ENCODE results near the gene CES2. TPM values are rescaled to one million over a fixed set of nuclear protein-coding genes. Genes with fewer than 3 reads are reported as not detected.

CES2 gene
- total RNA-seq, 1 donor from 2014 or later: 26.7 TPM

GRCh38 chr16:66937725-66938337 lies 2.5 kb downstream of the CES2 start:
- Mint-ChIP-seq H3K4me3 (ENCODE audit: unreplicated experiment) (peak overlapping the region; percentile 62), H3K9me3 (ENCODE audit: unreplicated experiment) (no peaks in the 10 kb centered on the region), H3K4me1 (ENCODE audit: unreplicated experiment) (peaks cover 24% of the 10 kb centered on the region), H3K27ac (ENCODE audit: unreplicated experiment) (no peak overlapping the region), H3K36me3 (ENCODE audit: low read depth, unreplicated experiment) (peaks cover 34% of the 10 kb centered on the region), H3K27me3 (ENCODE audit: unreplicated experiment) (peaks cover 18% of the 10 kb centered on the region)
- no peak for DNase-seq (ENCODE audit: low spot score)
- TF ChIP-seq CTCF (IDR thresholded peaks at IDR 0.05; ENCODE audit: unreplicated experiment): no peak

- no peak for DNase-seq (ENCODE audit: low spot score)
- peaks cover 27% of the 10 kb centered on the region for H3K36me3 Mint-ChIP-seq (ENCODE audit: low read depth, unreplicated experiment)
Observed at GRCh38 chr16:66939366-66939765, 4.0 kb downstream of the CES2 start.

GRCh38 chr16:66940236-66940635 lies 4.9 kb downstream of the CES2 start:
- Mint-ChIP-seq H3K9me3 (ENCODE audit: unreplicated experiment) (no peaks in the 10 kb centered on the region), H3K27me3 (ENCODE audit: unreplicated experiment) (peaks cover 15% of the 10 kb centered on the region), H3K4me1 (ENCODE audit: unreplicated experiment) (peaks cover 14% of the 10 kb centered on the region), H3K27ac (ENCODE audit: unreplicated experiment) (no peak overlapping the region), H3K4me3 (ENCODE audit: unreplicated experiment) (no peak overlapping the region), H3K36me3 (ENCODE audit: low read depth, unreplicated experiment) (peaks cover 27% of the 10 kb centered on the region)
- DNase-seq (ENCODE audit: low spot score): no peak
- TF ChIP-seq CTCF (IDR thresholded peaks at IDR 0.05; ENCODE audit: unreplicated experiment): no peak

More at GRCh38 chr16:66939366-66939765, 4.0 kb downstream of the CES2 start:
- Mint-ChIP-seq H3K27ac (ENCODE audit: unreplicated experiment) (no peak overlapping the region), H3K27me3 (ENCODE audit: unreplicated experiment) (peaks cover 18% of the 10 kb centered on the region), H3K4me3 (ENCODE audit: unreplicated experiment) (no peak overlapping the region), H3K9me3 (ENCODE audit: unreplicated experiment) (no peaks in the 10 kb centered on the region), H3K4me1 (ENCODE audit: unreplicated experiment) (peaks cover 14% of the 10 kb centered on the region)
- no peak for TF ChIP-seq CTCF (IDR thresholded peaks at IDR 0.05; ENCODE audit: unreplicated experiment)

GRCh38 chr16:66942981-66943380 lies 7.7 kb downstream of the CES2 start:
- Mint-ChIP-seq H3K27me3 (ENCODE audit: unreplicated experiment) (peaks cover 6% of the 10 kb centered on the region), H3K9me3 (ENCODE audit: unreplicated experiment) (no peaks in the 10 kb centered on the region), H3K4me1 (ENCODE audit: unreplicated experiment) (peaks cover 5% of the 10 kb centered on the region), H3K27ac (ENCODE audit: unreplicated experiment) (no peak overlapping the region), H3K36me3 (ENCODE audit: low read depth, unreplicated experiment) (peaks cover 19% of the 10 kb centered on the region), H3K4me3 (ENCODE audit: unreplicated experiment) (no peak overlapping the region)
- no peak for DNase-seq (ENCODE audit: low spot score)
- no peak for TF ChIP-seq CTCF (IDR thresholded peaks at IDR 0.05; ENCODE audit: unreplicated experiment)

GRCh38 chr16:66943426-66944053 lies 8.2 kb downstream of the CES2 start:
- no peak for TF ChIP-seq CTCF (IDR thresholded peaks at IDR 0.05; ENCODE audit: unreplicated experiment)
- H3K27ac Mint-ChIP-seq (ENCODE audit: unreplicated experiment): no peak overlapping the region
- H3K4me3 Mint-ChIP-seq (ENCODE audit: unreplicated experiment): no peak overlapping the region
- peaks cover 19% of the 10 kb centered on the region for H3K36me3 Mint-ChIP-seq (ENCODE audit: low read depth, unreplicated experiment)
- H3K4me1 Mint-ChIP-seq (ENCODE audit: unreplicated experiment): peaks cover 5% of the 10 kb centered on the region
- DNase-seq (ENCODE audit: low spot score): no peak
- H3K9me3 Mint-ChIP-seq (ENCODE audit: unreplicated experiment): no peaks in the 10 kb centered on the region
- peaks cover 6% of the 10 kb centered on the region for H3K27me3 Mint-ChIP-seq (ENCODE audit: unreplicated experiment)

Measured in endothelial cell (in vitro differentiated cells).